ES-I3 (cell line): ENCODE data around the gene PRSS12.
"Not testable (repeated sequence)": the region's sequence is repeated elsewhere in the genome, so short reads cannot be mapped to it uniquely, and the experiment has no call there.

Experiments
- H3K36me3 ChIP-seq: 2 replicates; pipeline ENCODE4 v1.6.1; 2013; ENCODE audit warnings: mild to moderate bottlenecking, low read length, control low read depth, moderate library complexity; ENCODE audit not compliant: insufficient read depth
- H3K4me1 ChIP-seq: 2 replicates; pipeline ENCODE4 v1.6.1; 2013; ENCODE audit warnings: mild to moderate bottlenecking, control low read depth, low read length; ENCODE audit not compliant: insufficient read depth
- H3K9ac ChIP-seq: 2 replicates; pipeline ENCODE4 v1.6.1; 2013; ENCODE audit warnings: low read depth, mild to moderate bottlenecking, low read length, moderate library complexity
- H3K9me3 ChIP-seq: 2 replicates; pipeline ENCODE4 v1.6.1; 2013; ENCODE audit warnings: mild to moderate bottlenecking, low read length, moderate library complexity; ENCODE audit not compliant: control insufficient read depth, insufficient read depth

The PRSS12 gene

DNA sequence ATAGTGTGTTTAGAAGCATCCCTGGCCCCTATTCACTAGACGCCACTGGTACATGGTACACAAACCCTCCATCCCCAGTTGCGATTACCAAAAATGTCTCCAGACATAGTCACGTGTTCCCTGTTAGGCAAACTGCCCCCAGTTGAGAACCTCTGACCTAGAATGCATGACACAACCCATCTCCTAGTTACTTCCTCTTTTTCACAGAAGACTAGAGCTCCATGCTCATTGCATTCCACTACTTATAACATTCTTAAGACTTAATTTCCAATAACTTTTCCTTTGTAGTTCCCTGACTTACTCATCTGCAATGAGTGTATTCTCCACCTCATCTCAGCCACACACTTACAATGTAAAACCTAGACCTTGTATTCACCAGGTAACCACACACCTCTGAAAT is 68.6 kb downstream of the PRSS12 start:
- H3K36me3 ChIP-seq, result peaks cover 4% of the 10 kb centered on the region; the same call in 1 of the 2 replicates
- H3K4me1 ChIP-seq, result 0 out of 2 replicates have a peak, but pooled peaks cover 9% of the 10 kb centered on the region
- H3K9me3 ChIP-seq, result no peaks in the 10 kb centered on the region
- H3K9ac ChIP-seq, result no peak overlapping the region

DNA sequence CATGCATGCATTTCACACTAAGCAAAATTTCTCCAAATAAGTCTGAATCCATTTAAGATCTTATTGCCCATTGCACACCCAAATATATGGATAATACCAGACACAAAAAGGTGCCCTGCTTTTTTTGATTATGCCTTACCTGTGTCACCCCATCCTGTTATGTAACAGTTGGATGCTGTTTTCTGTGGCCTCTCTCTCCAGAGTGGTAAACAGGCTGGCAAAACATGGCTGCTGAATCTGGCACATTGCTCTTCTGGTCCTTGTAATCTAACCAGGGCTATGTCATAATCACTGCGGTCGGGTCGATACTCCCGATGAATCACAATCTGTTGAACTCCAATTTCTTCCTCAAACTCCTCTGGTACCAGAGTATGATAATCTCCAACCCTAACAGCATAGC is 70.1 kb downstream of the PRSS12 start:
- Histone ChIP-seq H3K4me1 (0 out of 2 replicates have a peak, but pooled peaks cover 9% of the 10 kb centered on the region), H3K9me3 (no peaks in the 10 kb centered on the region), H3K36me3 (peaks cover 5% of the 10 kb centered on the region; the same call in 1 of the 2 replicates), H3K9ac (no peak overlapping the region)

DNA sequence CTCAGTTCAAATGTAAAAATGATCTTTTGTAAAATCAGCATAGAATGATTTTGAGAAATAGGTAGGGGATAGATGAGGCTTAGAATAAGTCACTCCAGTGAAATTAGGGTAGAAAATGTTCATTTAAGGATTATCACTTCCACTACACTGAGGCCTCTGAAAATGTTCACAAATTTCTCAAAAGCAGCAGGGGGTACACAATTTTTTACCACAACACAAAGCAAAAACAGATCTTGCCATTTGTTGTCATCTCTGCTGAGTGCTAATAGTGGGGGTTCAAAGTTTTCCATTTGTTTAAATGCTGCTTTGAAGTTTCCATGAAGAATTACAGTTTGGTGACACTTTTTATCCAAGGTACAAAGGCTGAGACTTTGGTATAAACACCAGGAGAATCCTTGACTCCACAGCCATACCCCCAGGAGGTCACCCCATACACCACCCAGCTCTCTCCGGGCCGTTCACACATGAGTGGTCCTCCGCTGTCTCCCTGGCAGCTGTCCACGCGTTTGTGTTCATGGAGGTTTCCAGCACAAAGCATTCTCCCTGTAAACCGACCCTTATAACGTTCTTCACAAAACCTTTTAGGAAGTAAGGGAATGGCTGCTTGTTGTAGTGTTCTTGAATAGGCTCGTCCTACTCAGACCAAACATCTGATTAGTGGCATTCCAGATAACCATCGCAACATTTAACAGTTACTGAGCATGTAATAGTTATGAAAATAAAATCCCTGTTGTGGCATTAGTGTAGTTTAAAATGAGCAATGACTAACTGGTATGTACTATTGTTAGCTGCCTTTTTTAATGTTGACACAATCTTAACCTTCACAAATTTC is 71.0 kb downstream of the PRSS12 start:
- Histone ChIP-seq H3K9ac (no peak overlapping the region), H3K9me3 (no peaks in the 10 kb centered on the region), H3K36me3 (peaks cover 5% of the 10 kb centered on the region; the same call in 1 of the 2 replicates), H3K4me1 (0 out of 2 replicates have a peak, but pooled peaks cover 9% of the 10 kb centered on the region)

DNA sequence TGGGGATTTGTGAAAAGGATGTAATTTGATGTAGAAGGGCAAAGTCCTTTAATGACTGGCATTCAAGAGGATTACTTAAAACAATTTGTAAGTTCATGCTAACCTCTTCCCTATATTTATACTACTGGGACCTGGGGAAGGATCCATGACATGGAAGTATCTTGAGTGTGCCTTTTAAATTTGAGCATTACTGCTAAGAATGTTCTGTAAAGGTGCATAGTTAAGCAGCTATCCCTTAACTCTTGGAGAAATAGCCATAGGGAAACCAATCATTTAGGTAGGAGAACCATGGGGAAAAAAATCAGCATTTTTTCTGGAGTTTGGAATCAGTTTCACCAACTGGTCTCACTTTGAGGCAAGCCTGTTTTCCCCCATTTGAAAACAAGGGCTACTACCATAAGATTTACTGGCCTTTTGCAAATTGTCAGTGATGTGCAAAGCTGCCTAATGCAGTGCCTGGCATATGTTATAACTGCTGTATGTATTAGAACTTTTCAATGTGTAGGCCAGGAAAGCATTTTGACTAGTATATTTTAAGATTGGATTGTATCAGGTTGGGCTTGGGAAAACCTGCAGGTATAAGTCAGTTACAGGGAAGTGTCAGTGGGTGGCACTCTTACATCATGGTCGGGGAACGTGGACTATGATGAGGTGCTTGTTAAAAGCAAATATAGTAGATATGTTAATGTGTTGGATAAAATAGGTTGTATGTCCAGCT is 72.1 kb downstream of the PRSS12 start:
- H3K9ac ChIP-seq, result 0 out of 2 replicates have a peak overlapping the region, but pooled peaks have one; percentile 93
- peaks cover 5% of the 10 kb centered on the region; the same call in 1 of the 2 replicates for H3K36me3 ChIP-seq
- H3K9me3 ChIP-seq, result no peaks in the 10 kb centered on the region
- 0 out of 2 replicates have a peak, but pooled peaks cover 9% of the 10 kb centered on the region for H3K4me1 ChIP-seq

DNA sequence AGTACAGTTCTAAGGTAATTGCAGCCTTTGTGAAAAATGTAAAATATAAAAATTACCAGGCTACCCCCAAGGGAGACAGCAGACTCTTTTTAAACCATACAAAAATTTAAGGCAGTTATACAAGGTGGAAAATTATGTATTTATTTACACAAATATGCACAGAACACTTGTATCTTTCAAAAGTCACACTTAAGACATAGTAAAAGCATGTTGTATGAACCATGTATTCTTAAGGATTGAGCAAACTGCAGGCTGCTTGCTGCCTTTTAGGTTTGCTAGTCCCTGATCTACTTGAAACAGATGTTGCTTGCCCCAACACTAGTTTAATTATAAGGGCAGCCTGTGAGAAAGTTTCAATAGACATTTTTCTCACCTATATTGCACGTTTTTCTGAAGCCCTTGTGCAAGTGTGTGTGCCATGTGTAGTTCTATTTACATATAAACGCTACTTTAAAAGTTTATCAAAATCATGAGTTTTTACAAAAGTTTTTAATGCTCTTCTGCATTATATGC is 72.8 kb downstream of the PRSS12 start:
- Histone ChIP-seq H3K36me3 (peaks cover 5% of the 10 kb centered on the region; the same call in 1 of the 2 replicates), H3K9me3 (no peaks in the 10 kb centered on the region), H3K4me1 (0 out of 2 replicates have a peak, but pooled peaks cover 9% of the 10 kb centered on the region), H3K9ac (peak overlapping the region; percentile 93)

DNA sequence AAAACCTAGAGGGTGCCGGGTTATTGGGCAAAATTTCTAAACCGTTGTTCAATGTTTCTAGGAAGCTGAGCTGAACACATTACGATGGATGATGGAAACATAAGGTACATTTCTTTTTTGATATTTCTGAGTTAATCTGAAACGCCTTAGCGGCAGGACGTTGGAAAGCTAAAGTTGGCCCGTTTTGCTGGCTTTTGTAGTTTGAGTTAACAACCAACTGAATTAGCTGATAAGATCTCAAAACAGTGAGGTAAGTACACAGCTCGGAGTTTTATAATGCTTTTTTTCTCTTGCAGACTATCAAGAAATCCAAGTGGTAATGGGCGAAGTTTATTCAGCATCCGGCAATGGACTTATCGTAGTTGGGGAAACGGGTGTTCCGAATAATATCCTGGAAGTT is 73.5 kb downstream of the PRSS12 start:
- Histone ChIP-seq H3K9ac (peak overlapping the region; percentile 93), H3K4me1 (0 out of 2 replicates have a peak, but pooled peaks cover 9% of the 10 kb centered on the region), H3K9me3 (no peaks in the 10 kb centered on the region), H3K36me3 (peaks cover 5% of the 10 kb centered on the region; the same call in 1 of the 2 replicates)

DNA sequence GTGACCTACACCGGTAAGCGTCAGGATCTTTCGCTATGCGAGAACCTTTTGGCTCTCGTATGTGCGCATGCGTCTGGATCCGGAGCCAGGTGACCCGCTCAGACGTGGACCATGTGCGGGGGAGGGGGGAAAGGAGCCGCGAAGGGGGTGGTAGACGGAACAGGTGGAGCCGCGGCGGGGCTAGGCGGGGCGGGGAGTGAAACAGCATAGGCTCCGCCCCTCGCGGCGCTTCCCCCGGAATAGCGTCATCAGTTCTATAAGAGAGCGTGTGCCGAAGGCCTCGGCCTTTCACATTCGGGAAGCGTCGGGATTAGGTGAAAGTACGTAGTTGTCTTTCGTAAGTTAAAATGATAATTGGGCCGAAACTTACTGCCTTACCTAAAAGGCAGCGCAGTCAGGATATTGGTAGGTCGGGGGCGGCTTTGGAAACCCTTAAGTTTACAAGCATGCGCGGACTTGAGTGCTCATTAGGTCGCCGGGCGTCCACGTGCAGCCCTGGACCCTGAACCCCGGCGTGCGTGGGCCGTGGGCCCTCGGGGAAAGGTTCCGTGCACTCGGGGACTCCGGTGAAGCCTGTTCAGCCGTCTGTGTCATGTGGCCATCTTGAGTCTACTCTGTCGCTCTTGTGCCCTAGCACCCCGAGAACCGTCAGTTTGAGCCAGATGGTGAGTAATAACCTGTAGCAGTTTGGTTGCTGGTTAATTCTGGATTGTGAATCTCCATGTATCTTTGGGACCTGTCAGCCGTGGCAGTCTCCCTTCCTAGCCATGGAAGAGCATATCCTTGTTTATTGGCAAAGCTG is 74.1 kb downstream of the PRSS12 start:
- Histone ChIP-seq H3K9me3 (no peaks in the 10 kb centered on the region), H3K36me3 (peaks cover 5% of the 10 kb centered on the region; the same call in 1 of the 2 replicates), H3K4me1 (0 out of 2 replicates have a peak, but pooled peaks cover 9% of the 10 kb centered on the region), H3K9ac (peak overlapping the region; percentile 93)

DNA sequence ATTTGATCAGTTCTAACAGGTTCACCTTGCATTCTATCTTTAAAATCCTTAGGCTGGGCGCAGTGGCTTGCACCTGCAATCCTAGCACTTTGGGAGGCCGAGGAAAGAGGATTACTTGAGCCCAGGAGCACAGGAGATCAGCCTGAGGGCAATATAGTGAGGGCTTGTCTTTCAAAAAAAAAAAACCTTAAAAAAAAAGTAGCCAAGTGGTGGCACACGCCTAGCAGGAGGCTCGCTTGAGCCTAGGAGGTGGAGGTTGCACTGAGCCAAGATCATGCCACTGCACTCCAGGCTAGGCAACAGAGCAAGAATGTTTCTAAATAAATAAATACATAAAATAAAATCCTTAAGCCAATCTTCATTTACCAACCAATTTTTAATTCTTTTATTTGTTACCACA is 75.6 kb downstream of the PRSS12 start:
- H3K4me1 ChIP-seq, result 0 out of 2 replicates have a peak, but pooled peaks cover 9% of the 10 kb centered on the region
- no peak overlapping the region; the same call in 1 of the 2 replicates for H3K9ac ChIP-seq
- H3K36me3 ChIP-seq, result peaks cover 5% of the 10 kb centered on the region; the same call in 1 of the 2 replicates
- H3K9me3 ChIP-seq, result no peaks in the 10 kb centered on the region

DNA sequence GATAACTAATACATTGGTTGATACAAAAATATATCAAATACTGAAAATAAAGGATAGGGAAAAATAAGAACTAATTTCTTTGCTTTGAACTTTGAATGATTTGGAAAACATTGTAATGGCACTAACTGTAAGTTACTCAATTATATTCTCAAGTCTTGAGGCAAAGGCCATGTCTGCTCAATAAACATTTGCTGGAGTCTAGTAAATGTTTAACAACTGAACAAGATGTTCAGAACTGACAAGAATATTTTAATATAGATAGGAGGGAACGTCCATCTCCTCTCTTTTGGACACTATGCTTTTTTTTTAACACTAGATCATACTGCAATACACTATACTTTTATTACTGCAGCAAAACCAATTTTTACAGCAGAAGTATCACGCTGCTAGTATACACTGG is 76.2 kb downstream of the PRSS12 start:
- Histone ChIP-seq H3K9ac (no peak overlapping the region), H3K4me1 (0 out of 2 replicates have a peak, but pooled peaks cover 9% of the 10 kb centered on the region), H3K36me3 (peaks cover 5% of the 10 kb centered on the region; the same call in 1 of the 2 replicates), H3K9me3 (no peaks in the 10 kb centered on the region)

DNA sequence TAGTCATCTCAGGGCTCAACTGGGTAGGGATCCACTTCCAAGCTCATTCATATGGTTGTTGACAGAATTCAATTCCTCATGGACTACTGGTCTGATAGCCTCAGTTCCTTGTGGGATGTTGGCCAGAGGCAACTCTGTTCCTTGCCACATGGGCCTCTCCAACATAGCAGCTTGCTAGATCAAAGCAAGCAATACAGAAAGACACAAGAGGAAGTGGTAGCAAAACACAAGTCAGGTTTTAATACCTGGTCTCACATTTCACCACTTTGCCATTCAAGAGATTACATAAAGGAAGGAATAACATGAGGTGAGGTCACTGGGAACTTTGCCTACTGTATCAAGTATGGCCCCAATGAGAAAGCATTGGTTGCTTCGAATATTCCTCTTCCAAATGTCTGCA is 79.2 kb downstream of the PRSS12 start:
- Histone ChIP-seq H3K36me3 (no peaks in the 10 kb centered on the region), H3K4me1 (no peaks in the 10 kb centered on the region), H3K9ac (no peak overlapping the region), H3K9me3 (no peaks in the 10 kb centered on the region)

DNA sequence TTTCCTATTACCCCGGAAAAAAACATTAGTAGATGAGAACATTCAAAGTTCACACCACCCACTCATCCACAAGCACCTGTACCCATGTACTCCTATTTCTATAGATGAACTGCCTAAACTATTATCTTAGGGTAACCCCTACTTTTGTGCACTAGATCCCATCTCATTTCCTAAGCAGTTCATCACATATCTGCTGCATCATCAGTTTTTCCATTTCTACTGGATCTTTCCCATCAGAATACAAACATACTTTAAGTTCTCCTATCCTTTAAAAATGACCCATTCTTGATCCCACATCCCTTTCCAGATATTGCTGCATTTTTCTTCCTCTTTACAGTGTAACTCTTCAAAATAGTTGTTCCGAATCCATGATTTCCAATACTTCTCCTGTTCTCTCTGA is 81.0 kb downstream of the PRSS12 start:
- no peaks in the 10 kb centered on the region for H3K36me3 ChIP-seq

DNA sequence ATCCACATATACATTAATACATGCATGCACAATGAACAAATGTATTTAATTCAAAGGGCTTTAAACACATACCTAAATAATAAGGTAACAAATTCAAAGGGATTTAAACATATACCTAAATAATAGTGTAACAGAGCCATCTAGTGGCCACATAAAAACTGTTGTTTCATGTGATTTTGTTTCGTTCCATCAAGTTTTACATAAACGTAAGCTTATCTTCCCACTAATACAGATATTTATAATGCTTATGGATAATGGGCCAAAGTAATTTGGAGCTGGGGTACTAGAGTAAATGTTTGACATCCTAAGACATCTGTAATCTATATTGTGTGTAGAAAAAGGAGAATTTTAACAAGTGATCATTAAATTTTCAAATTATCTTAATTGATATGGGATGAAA is 82.3 kb downstream of the PRSS12 start:
- no peaks in the 10 kb centered on the region for H3K4me1 ChIP-seq
- no peak overlapping the region for H3K9ac ChIP-seq
- no peaks in the 10 kb centered on the region for H3K36me3 ChIP-seq
- no peaks in the 10 kb centered on the region for H3K9me3 ChIP-seq

More for the DNA sequence above, 81.0 kb downstream of the PRSS12 start:
- Histone ChIP-seq H3K9ac (no peak overlapping the region), H3K9me3 (no peaks in the 10 kb centered on the region), H3K4me1 (no peaks in the 10 kb centered on the region)

DNA sequence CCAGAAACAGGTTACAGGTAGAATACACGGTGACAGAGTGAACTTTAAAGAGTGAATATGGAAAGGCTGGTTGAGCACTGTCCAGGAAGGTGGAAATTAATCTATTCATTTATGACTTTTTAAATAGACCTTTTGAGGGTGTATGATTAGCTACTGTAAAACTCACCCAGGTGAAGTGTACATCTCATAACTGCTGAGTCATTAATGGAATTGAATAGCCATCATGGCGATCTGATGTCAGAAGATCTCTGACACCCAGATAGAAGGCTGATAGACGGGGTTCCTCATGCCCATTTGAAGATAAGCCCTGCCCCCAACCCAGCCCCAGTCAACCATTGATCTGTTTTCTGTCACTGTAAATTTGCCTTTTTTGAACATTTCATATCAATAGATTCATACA is 84.0 kb downstream of the PRSS12 start:
- Histone ChIP-seq H3K36me3 (no peaks in the 10 kb centered on the region), H3K9ac (no peak overlapping the region), H3K9me3 (no peaks in the 10 kb centered on the region), H3K4me1 (no peaks in the 10 kb centered on the region)

DNA sequence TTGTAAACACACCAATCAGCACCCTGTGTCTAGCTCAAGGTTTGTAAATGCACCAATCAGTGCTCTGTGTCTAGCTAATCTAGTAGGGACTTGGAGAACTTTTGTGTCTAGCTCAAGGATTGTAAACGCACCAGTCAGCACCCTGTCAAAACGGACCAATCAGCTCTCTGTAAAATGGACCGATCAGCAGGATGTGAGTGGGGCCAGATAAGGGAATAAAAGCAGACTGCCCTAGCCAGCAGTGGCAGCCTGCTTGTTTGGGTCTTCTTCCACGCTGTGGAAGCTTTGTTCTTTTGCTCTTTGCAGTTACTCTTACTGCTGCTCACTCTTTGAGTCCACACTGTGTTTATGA is 86.7 kb downstream of the PRSS12 start:
- H3K9me3 ChIP-seq, H3K4me1 ChIP-seq, H3K36me3 ChIP-seq, H3K9ac ChIP-seq: not testable (repeated sequence)
